Measurements from ENCODE around the gene OR2T3.
"Not testable (repeated sequence)": the region's sequence is repeated elsewhere in the genome, so short reads cannot be mapped to it uniquely, and the experiment has no call there.

The OR2T3 gene, protein sequence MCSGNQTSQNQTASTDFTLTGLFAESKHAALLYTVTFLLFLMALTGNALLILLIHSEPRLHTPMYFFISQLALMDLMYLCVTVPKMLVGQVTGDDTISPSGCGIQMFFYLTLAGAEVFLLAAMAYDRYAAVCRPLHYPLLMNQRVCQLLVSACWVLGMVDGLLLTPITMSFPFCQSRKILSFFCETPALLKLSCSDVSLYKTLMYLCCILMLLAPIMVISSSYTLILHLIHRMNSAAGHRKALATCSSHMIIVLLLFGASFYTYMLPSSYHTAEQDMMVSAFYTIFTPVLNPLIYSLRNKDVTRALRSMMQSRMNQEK

DNA sequence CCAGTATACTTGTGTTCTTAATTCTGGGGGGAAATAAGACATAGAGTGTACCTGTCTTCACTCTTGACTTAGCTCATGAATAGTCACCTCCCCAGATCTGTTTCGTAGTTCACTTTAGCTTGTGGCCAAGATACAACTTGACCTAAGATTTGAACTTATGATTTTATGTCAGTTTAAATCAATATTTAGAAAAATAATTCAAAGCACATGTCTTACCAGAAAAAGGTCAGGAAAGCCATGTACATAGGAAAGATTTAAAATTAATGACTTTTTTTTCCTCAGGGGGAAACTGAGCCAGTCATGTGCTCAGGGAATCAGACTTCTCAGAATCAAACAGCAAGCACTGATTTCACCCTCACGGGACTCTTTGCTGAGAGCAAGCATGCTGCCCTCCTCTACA is at the start of gene OR2T3:
Gene OR2T3, plus strand, starts transcription at position 301 of the 400 bp plus-strand sequence. Its CDS starts 0 bp downstream, at position 301.
- not testable (repeated sequence) for DNase-seq

DNA sequence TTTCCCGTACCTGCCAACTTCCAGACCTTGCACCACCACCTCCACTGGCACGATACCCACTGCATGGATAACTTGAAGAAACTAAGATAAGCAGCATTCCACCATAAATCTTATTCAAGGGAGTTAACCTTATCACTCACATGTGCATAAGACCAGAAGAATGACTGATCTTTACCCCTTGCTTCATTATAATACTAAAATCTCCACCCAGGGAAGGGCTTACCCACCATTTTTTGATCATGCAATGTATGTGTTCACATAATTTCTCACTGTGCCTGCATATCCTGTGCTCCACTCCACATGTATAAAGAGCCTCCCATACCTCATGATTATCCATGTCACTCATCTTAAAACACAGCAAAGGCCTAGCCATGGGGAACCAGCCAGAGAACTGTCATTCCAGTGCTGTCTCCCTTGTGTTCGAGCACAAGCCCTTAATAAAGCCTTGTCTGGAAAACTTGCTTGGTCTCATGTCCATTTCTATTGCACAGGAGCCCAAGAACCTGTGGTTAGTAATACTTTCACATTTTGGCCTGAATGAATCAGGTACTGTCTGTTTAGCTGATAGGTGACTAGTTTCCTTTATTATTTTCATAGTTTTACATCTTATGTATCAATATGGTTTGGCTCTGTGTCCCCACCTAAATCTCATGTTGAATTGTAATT is 45.5 kb upstream of the OR2T3 start:
- not testable (repeated sequence) for DNase-seq

DNA sequence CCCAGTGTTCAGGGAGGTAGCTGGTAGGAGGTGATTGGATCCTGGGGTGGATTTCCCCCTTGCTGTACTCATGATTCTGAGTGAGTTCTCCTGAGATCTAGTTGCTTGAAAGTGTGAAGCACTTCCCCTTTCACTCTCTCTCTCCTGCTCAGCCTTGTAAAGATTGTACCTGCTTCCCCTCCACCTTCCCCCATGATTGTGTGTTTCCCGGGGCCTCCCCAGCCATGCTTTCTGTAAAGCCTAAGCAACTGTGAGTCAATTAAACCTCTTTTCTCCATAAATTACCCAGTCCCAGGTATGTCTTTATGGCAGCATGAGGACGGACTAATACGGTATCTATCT is 45.0 kb upstream of the OR2T3 start:
- DNase-seq: not testable (repeated sequence)

- DNase-seq: not testable (repeated sequence)
Observed at GRCh38 chr1:248431683-248432082, 41.5 kb upstream of the OR2T3 start.

DNA sequence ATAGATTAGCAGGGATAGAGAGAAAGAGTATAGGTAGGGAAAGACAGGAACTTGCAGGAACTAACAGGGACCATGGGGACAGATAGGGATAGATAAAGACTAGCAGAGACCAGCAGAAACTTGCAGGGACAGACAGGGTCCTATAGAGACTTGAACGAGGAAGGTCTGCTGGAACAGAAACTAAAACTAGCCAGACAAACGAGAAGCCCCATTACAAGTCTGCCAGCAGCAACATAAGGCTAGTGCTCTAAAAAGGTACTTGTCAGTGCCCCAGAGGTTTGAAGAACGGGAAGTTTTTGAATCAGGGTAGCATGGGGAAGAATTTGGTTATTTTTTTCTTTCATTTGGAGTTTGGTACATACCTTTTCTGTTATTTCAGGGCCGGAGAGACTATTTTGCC is 41.0 kb upstream of the OR2T3 start:
- DNase-seq: not testable (repeated sequence)

GRCh38 chr1:248433811-248434415 is 39.2 kb upstream of the OR2T3 start:
- DNase-seq: not testable (repeated sequence)

- not testable (repeated sequence) for DNase-seq
Observed at GRCh38 chr1:248434913-248435312, 38.2 kb upstream of the OR2T3 start.

DNA sequence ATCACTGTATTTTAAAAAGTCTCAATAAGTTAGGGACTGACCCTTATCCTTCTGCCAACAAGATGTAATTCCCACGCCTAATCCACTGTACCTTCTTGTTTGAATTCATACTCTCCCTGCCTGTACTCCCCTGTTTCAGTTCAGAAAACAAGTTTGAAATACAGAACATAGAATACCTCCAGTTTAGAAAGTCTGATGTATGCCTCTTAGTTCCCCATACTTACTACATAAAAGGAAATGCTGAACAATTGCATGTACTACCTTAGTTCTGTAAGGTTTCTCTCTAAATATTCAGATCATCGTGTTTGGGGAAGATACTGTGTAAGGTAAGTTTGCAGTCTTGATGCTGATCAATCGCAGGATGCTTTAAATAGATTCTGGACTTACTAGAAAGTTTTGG is 36.8 kb upstream of the OR2T3 start:
- not testable (repeated sequence) for DNase-seq

- DNase-seq: not testable (repeated sequence)
Observed at GRCh38 chr1:248438668-248439067, 34.5 kb upstream of the OR2T3 start.

GRCh38 chr1:248439283-248439682 is 33.9 kb upstream of the OR2T3 start:
- not testable (repeated sequence) for DNase-seq

GRCh38 chr1:248442500-248443277 is 30.5 kb upstream of the OR2T3 start:
- DNase-seq: not testable (repeated sequence)

GRCh38 chr1:248444603-248445002 is 28.5 kb upstream of the OR2T3 start:
- DNase-seq: not testable (repeated sequence)

DNA sequence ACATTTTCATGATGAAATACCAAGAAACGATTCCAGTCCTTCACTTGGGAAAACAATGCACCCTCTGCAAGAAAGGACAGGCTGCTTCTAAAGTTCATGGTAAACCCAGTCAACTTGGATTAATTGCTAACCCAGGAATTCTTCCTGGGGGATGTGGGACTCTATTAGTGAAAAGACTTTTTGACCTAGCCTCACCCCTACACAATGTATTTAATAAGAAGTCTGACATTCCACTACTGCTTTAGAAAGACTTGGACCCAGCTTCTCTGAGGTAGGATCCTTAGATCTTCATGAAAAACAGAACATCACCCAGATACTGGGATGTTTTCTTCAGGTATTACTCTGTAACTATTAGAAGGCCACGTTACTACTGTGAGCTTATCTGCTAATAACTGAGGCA is 27.8 kb upstream of the OR2T3 start, which contains the start of gene OR2T2:
Gene OR2T2, plus strand, starts transcription at position 239 of the 400 bp plus-strand sequence. CDS start 7,161 bp downstream, outside the sequence.
- DNase-seq: not testable (repeated sequence)

- DNase-seq: not testable (repeated sequence)
Observed at GRCh38 chr1:248448409-248449074, 24.6 kb upstream of the OR2T3 start.

GRCh38 chr1:248449821-248450465 is 23.2 kb upstream of the OR2T3 start:
- not testable (repeated sequence) for DNase-seq

DNA sequence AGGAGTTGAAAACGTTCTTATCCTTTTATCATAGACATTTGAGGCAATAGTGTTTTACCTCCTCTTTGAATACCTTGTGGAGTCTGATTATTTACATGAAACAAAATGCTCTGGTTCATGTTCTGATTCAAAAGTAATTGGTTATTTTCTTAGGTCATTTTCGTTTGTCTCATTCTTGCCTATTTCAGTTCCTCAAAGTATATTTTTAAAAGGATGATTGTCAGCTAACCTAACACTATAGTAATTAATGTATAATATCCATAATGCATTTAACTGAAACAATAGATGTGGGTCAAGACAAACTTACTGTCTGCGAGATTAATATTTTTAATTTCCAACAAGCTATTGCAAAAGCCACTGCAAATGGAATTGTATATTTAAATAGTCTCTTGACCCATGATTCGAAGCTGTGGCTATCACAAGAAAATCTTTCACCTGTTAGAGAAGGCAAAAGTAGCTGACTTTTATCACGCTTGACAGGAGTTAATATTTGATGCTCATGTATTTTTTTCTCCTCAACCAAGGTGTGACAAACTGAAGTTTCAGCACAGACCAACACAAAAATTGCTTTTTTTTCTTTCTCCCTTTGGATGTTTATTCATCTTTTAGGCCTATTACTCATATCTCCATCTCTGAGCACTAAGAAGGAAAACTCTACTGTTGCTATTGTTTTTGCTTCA is 22.5 kb upstream of the OR2T3 start:
- DNase-seq: not testable (repeated sequence)

- not testable (repeated sequence) for DNase-seq
Observed at GRCh38 chr1:248453619-248454018, 19.5 kb upstream of the OR2T3 start.

- DNase-seq: not testable (repeated sequence)
Observed at GRCh38 chr1:248455045-248455444, 18.1 kb upstream of the OR2T3 start.

DNA sequence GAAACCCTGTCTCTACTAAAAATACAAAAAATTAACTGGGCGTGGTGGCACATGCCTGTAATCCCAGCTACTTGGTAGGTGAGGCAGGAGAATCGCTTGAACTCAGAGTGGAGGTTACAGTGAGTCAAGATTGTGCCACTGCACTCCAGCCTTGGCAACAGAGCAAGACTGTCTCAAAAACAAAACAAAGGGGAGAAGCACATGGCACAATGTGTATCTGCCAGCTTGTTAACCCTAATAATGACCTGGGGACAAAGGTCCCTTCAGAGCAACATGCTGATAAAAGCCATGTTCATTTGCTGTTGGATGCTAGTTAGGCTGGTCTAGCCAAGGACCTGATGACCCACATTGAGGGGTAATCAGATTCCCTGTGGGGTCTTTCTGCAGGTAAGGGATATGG is 16.5 kb upstream of the OR2T3 start:
- not testable (repeated sequence) for DNase-seq

DNA sequence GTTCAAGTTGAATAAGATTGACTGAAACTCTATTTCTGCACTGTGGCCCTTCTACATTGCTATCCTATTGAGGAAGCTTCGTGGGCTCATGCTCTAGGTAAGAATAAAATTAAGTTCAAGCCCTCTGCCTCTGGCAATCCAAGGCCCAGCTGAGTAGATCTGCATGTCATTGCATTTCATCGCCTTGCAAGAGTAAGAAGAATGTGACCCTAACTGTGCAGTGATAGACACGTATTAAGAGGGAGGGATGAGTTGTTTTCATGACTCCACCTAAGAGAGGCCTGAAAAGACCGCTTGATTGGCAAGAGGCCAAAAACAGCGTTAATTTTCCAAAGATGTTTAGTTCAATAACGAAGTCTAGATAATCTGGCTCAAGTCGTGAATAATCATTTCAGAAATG is 14.0 kb upstream of the OR2T3 start:
- DNase-seq: not testable (repeated sequence)

Measured in hypothalamus (tissue), 51 donors.